ENCODE measurements around the gene MGAT3. TPM values are rescaled to one million over a fixed set of nuclear protein-coding genes. Genes with fewer than 3 reads are reported as not detected.
A peak's percentile ranks its signal among the peaks of the same experiment; 100 is the strongest.

The MGAT3 gene
- polyA plus RNA-seq, 3 donors: 0.03 TPM; not detected in 2

DNA sequence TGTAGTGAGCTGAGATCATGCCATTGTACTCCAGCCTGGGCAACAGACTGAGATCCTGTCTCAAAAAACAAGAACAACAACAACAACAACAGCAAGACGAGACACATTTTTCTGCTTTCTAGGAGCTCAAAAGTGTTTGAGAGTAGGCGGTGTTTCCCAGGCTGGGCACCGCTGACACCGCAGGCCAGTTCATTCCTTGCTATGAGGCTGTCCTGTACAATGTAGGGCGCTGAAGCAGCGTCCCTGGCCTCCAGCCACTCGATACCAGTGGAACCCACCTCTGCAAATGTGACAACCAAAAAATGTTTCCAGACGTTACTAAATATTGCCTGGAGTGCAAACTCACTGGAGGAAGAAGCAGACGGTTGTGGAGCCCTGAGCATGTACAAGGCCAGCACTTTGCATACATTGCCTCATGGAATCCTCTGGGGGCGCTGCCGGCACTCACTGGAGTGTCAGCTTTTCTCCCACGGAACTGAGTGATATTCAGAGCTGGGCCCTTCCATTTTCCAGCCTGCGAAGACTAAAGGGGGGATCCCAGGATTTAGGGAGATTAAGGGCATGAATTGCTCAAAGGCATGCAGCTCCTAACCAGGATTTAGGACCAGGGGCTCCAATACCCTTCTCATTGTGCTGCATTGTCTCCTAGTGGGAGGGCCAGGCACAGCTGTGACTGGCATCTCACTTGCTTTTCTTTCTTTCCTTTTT lies 39.5 kb downstream of the MGAT3 start:
- no peak overlapping the region for H3K4me3 Mint-ChIP-seq
- peak overlapping the region; percentile 25 to 92 (median 76) for H3K27ac Mint-ChIP-seq
- no peak overlapping the region for H3K4me3 ChIP-seq (replicated peaks in 1 of 3; ENCODE audit: low read depth in 2 of 3, low read length in 3 of 3)
- no peaks in the 10 kb centered on the region for H3K79me2 ChIP-seq (ENCODE audit: insufficient read depth, low read length)
- H3K4me2 ChIP-seq (replicated peaks; ENCODE audit: extremely low read depth, low read length, poor library complexity, severe bottlenecking): no peak overlapping the region
- intact Hi-C loops (cut with micrococcal nuclease): no loop called here
- peak overlapping the region; percentile 36 for H2AFZ ChIP-seq (ENCODE audit: insufficient read depth, low read depth, low read length, poor library complexity, severe bottlenecking)
- no peaks in the 10 kb centered on the region for H3K36me3 Mint-ChIP-seq
- peaks cover 3 to 6% (median 5%) of the 10 kb centered on the region in 3 donors for H3K27me3 Mint-ChIP-seq (ENCODE audit: low read depth in 3 of 3)
- WGBS (ENCODE audit: insufficient coverage): 51% methylated on average over 11 of the region's 13 CpGs
- peak overlapping the region; percentile 80 to 84 for H3K27ac ChIP-seq (ENCODE audit: low read depth in 1 of 2, low read length in 2 of 2)
- H3K9me3 ChIP-seq (replicated peaks in 1 of 2; ENCODE audit: control insufficient read depth in 1 of 2, insufficient read depth in 1 of 2, low read length in 2 of 2): no peaks in the 10 kb centered on the region
- no peaks in the 10 kb centered on the region for H4K20me1 ChIP-seq (ENCODE audit: insufficient read depth, low read length)
- H3K27me3 ChIP-seq (ENCODE audit: control insufficient read depth in 2 of 2, insufficient read depth in 2 of 2, low read length in 2 of 2): no peaks in the 10 kb centered on the region
- DNase-seq: peak; percentile 57 to 78 (median 69)
- H3K9ac ChIP-seq (ENCODE audit: insufficient read depth, low read length, poor library complexity, severe bottlenecking): no peak overlapping the region
- peaks cover 33% of the 10 kb centered on the region for H3K4me1 Mint-ChIP-seq
- peaks cover 20 to 34% of the 10 kb centered on the region in 2 donors for H3K4me1 ChIP-seq (ENCODE audit: control insufficient read depth in 1 of 2, insufficient read depth in 2 of 2, low read length in 2 of 2)
- no peaks in the 10 kb centered on the region for H3K9me3 Mint-ChIP-seq
- no peaks in the 10 kb centered on the region for H3K36me3 ChIP-seq (replicated peaks in 1 of 2; ENCODE audit: control insufficient read depth in 1 of 2, insufficient read depth in 2 of 2, low read length in 2 of 2)
- peak; percentile 88 for TF ChIP-seq CTCF (IDR thresholded peaks at IDR 0.05)

GRCh38 chr22:39497429-39497828 lies 40.6 kb downstream of the MGAT3 start:
- Mint-ChIP-seq H3K4me3 (no peak overlapping the region), H3K27me3 (ENCODE audit: low read depth in 3 of 3) (peaks cover 3 to 6% (median 5%) of the 10 kb centered on the region in 3 donors), H3K36me3 (no peaks in the 10 kb centered on the region), H3K4me1 (peaks cover 37% of the 10 kb centered on the region), H3K27ac (no peak overlapping the region), H3K9me3 (no peaks in the 10 kb centered on the region)
- no peaks in the 10 kb centered on the region for H3K9me3 ChIP-seq (replicated peaks in 1 of 2; ENCODE audit: control insufficient read depth in 1 of 2, insufficient read depth in 1 of 2, low read length in 2 of 2)
- H3K9ac ChIP-seq (ENCODE audit: insufficient read depth, low read length, poor library complexity, severe bottlenecking): no peak overlapping the region
- intact Hi-C loops (cut with micrococcal nuclease): no loop called here
- no peak overlapping the region for H2AFZ ChIP-seq (ENCODE audit: insufficient read depth, low read depth, low read length, poor library complexity, severe bottlenecking)
- TF ChIP-seq CTCF (IDR thresholded peaks at IDR 0.05): no peak
- H3K36me3 ChIP-seq (replicated peaks in 1 of 2; ENCODE audit: control insufficient read depth in 1 of 2, insufficient read depth in 2 of 2, low read length in 2 of 2): no peaks in the 10 kb centered on the region
- peaks cover 3% of the 10 kb centered on the region for H3K79me2 ChIP-seq (ENCODE audit: insufficient read depth, low read length)
- H4K20me1 ChIP-seq (ENCODE audit: insufficient read depth, low read length): no peaks in the 10 kb centered on the region
- no peak for DNase-seq
- no peak overlapping the region for H3K4me2 ChIP-seq (replicated peaks; ENCODE audit: extremely low read depth, low read length, poor library complexity, severe bottlenecking)
- H3K27me3 ChIP-seq (ENCODE audit: control insufficient read depth in 2 of 2, insufficient read depth in 2 of 2, low read length in 2 of 2): no peaks in the 10 kb centered on the region
- WGBS (ENCODE audit: insufficient coverage): 100% methylated on average over 4 of the region's 8 CpGs
- no peak overlapping the region for H3K4me3 ChIP-seq (replicated peaks in 1 of 3; ENCODE audit: low read depth in 2 of 3, low read length in 3 of 3)
- H3K4me1 ChIP-seq (ENCODE audit: control insufficient read depth in 1 of 2, insufficient read depth in 2 of 2, low read length in 2 of 2): peaks cover 24 to 42% of the 10 kb centered on the region in 2 donors
- no peak overlapping the region for H3K27ac ChIP-seq (ENCODE audit: low read depth in 1 of 2, low read length in 2 of 2)
